Ureter (tissue), 1 donor: ENCODE measurements around the gene TNN. TPM values are rescaled to one million over a fixed set of nuclear protein-coding genes. Genes with fewer than 3 reads are reported as not detected.
A peak's percentile ranks its signal among the peaks of the same experiment; 100 is the strongest.

ENCODE experiments used
- DNase-seq: peaks from one replicate; pipeline ENCODE4 v3.0.0-alpha.2; 2020; ENCODE audit warnings: low spot score
- total RNA-seq: library from RNA; stranded (reverse); gene quantifications from one replicate; pipeline ENCODE4 v1.2.4, GENCODE V29; 2023
- donor health status: DM: yes; HTN: yes; CAD: no.

TNN gene
- total RNA-seq, 1 donor from 2014 or later, result not detected

DNA sequence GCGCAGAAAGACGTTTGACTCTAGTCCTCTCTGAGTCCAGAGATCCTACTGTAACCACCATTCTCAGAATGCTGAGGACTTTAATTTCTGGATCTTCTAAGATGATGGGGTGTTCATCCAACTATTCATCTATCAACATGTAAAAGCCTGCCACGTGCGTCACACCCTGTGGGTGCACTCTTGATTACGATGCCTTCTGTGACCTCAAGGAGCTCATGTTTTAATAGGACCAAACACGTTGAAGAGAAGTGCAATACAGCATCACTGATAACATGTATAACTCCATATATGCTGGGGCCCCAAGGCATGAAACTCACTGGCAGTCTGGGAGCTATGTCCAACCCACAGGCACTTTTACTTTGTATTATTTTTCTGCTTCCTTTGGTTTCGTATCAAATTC is 105.9 kb downstream of the TNN start:
- DNase-seq, result no peak

- no peak for DNase-seq
These were observed 106.9 kb downstream of the TNN start for GRCh38 chr1:175174309-175175102.

DNA sequence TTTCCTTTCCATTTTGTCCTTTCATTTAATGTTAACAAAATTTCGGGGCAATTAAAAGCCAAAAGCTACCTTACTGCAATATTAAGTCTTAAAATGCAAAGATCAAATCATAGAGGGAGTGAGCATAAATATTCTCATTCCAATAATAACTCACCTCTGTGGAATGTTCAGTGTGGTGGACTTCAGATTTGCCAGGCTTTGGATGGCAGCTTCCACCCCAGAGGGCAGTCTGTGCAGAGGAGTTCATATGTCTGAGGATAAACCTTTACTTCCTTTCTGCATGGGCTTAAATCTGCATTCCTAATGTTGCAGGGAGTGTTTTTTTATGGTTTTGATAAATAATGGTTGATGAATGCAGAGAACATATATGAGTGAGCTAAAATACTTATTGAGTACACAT is 108.6 kb downstream of the TNN start:
- DNase-seq, result no peak

- no peak for DNase-seq
These were observed 110.4 kb downstream of the TNN start for GRCh38 chr1:175178056-175178455.

GRCh38 chr1:175178456-175178855 is 110.8 kb downstream of the TNN start:
- no peak for DNase-seq

DNA sequence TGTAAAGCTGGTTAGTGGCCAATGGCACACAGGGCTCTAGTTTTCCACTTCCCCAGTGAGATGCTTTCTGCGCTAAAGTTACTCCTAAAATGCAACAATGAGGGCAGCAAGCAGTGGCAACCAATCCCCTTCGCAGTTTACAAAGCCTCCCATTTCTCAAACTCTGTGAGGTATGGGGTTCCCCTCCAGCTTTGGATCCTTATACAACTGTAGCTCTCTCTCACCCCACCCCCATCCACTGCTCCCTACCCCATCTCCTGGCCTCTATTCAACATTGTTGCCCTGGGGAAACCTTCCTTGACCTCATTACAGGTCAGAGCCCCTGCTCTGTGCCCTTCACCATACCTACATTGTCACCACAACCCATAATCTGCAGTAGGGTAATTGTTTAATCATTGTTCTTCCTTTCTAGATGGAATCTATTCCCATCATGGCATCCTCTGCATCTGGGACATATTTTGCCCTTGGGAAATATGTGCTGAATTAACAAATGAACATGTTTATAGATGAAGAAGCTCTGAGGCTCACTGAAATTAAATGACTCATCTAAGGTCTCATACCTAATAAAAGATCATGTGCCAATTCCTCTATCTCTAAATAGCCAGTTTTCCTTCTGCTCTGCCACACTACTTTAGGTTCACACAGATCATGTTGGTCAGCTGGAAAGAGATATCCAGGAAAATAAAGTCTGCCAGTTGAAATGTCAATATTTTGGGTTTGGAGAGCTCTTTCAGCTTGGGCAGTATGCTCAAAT is 112.4 kb downstream of the TNN start:
- DNase-seq, result no peak

- no peak for DNase-seq
These were observed 114.6 kb downstream of the TNN start for GRCh38 chr1:175182201-175182746.

GRCh38 chr1:175183586-175183985 is 116.0 kb downstream of the TNN start:
- no peak for DNase-seq

GRCh38 chr1:175185903-175186302 is 118.3 kb downstream of the TNN start:
- no peak for DNase-seq

DNA sequence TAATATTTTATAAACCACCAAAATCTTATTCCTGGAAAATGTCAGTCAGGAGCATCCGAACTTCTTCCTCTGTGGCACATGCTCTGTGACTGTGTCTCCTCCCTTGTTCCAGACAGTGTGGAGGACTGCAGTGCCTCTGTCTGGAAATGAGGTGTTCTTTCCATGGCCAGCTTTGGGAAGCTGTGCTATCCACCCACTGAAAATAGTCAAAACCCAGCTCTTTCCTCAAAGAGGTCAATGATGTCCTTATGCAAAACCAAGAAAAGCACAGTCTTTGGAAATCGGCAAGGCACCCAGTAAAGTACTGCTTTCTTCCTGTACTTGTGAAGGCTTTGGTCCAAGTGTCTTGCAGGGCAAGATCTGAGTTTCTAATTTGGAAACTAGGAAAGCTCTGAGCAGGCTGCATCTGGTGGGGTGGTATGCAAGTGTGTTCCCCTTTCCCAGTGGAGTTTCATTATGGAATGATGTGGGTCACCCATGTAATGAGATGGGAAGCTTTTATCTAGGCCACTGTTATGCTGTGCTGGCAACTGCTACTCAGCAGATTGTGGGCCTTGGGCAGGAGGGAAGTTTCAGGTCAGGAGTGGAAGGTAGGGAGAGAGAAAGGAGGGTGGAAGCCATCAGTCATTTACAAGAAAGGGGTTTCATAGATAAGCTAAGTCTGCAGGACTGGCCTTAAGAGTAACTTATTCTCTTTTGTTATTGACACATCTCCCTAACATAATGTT is 119.0 kb downstream of the TNN start:
- no peak for DNase-seq

DNA sequence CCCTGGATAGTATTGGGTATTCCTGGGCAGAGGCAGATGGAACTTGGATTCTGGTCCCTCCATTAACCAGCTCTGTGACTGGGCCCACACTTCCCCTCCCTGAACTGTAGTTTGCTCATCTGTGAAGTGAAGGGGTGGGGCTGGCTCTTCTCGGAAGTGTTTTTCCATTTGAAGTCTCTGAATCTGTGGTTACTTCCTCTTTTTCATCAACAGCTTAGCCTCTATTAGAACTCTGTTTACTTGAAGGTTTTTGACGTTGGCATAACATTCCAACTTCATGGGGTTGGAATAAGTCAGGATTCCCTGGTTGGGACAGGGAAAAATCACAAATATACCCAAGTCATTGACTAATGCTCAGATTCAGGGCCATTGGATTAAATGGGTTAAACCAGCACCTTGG is 121.3 kb downstream of the TNN start:
- DNase-seq, result no peak

DNA sequence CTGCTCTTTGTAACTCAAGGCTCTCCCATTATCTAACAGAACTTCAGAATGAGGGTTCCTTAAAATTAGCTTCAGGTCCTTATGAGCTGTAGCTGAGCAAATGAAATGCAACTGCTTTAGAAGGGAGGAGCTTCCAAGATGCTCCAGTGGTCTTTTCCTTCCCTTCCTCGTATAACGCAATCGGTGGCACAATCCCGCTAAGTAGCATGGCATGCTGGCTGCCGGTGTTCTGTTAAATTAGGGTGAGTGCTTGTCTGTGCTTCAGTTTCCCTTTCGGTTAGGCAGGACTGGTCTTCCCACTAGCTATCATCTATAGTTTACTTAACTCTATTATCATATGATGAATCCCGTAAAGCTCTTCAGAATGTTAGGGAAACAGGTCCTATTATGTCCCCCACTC is 124.0 kb downstream of the TNN start:
- DNase-seq, result no peak

DNA sequence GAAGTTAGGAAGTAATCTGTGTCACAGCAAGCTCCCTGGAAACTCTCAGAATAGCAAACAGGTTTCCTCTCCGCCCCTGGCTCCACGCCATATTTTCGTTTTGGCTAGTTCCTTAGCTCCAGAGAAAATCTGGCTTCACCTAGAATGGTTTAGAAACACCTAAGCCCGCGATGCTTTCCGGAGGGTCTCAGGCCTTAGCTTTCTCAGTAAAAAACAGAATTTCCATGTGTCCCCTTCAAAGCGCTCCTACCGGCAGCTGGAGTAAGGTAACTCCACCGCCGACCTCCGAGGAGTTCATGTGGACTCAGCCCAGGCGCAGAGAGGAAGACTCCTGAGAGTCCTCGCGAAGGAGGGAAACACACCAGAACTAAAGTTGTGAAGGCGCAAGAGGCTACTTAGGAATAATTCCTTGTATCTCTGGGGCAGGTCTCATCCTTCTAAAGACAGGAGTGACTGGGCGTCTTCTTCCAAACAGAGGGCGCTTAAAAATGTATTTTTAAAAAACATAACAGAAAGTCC is 124.5 kb downstream of the TNN start:
- peak; percentile 73 for DNase-seq

DNA sequence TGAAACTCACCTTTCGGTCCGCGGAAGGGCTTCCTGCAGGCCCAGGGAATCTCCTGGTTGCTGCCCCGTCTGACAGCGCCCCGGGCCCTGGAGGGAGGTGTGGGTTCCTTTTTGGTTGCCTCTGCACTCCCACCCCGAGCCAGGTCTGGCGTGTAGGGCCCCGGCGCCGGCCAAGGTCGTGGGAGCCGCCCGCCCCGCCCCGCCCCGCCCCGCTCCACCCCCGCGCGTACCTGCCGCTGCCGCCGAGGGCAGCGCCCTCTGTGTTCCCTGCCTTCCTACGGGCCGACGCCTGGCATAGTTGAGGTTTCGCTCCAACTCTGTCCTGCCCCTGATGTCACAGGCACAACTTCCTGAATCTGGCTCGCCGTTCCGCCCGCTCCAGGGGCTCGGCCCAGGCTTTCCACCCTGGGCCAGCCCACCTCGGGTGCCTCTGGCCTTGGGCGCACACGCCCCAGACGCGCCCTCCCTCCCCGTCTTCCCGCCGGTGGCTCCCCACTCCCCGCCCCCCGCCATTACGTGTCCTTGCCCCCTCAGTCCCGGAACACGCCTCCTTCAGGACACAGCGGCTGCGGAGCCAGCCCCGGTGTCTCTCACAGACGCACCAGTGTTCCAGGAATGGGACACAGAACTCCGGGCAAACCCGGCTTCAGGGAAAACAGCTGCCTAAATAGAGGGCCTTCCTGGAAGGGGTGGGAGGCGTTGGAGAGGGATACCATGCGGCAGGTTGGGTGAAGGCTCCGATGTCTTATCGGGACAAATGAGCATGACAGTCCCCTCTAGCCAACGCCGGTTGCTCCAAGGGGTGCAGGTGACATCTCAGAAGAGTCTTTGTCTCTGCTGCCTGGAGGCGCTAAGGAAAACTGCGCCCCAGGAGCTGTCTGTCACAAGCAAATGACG is 125.2 kb downstream of the TNN start, which contains the start of gene KIAA0040:
Gene KIAA0040, minus strand, starts transcription at position 147 of the 897 bp plus-strand sequence. CDS start 31,763 bp downstream, outside the sequence.
- peak; percentile 81 for DNase-seq

GRCh38 chr1:175193527-175193910 is 125.9 kb downstream of the TNN start:
- no peak for DNase-seq

- no peak for DNase-seq
These were observed 127.6 kb downstream of the TNN start for GRCh38 chr1:175195281-175195680.

DNA sequence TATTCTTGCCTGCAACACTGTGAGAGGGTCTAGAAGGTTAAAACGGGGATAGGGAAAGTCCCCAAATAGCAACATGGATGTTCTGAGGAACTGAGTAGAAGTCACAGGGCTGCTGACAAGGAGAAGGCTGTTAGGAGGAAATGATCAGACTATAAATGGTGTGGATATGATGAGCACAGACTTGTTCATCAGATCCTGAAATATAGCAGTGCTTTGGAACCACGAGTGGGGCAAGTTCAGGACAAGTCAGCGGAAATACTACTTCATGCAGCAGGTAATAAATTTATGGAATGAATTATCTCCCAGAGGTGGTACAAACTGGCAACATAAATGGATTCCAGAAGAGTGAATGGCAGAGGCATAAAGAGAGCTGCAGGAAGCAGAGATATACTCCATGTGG is 128.2 kb downstream of the TNN start:
- DNase-seq, result no peak

DNA sequence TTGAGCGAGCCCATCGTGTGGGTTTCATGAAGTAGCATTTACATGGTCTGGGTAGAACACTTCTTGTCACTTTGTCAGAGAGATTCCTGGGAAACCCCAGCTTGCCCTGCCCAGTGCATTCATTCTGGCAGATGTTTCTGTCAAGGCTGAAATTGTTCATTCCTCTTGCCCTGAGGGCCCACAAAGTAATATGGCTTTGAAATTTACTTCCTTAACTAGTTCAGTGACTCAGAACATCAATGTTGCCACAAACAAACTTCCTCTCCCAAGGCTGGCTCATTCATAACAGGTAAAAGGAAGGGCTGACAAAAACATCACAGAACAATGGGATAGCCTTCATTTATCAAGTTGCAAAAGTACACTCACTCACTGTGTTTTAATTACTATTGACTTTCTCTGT is 129.9 kb downstream of the TNN start:
- DNase-seq, result no peak
